A549 (cell line): ENCODE measurements around the gene DUSP9. TPM values are rescaled to one million over a fixed set of nuclear protein-coding genes. Genes with fewer than 3 reads are reported as not detected.
A peak's percentile ranks its signal among the peaks of the same experiment; 100 is the strongest.

Source experiments
- ATAC-seq, 2 experiments: fragments of 200-7000 bp in 1 of 2; fragments of >200 bp in 1 of 2; cut with Nextera tagmentation in 1 of 2; cut with Tn5 transposase in 1 of 2; 3 replicates each; pipeline versions ENCODE4 v1.8.0 to v1.9.1; 2018 to 2020; ENCODE audit warnings: mild to moderate bottlenecking in 1 of 2, moderate library complexity in 1 of 2
- CTCF ChIA-PET: fragments of 300-600 bp; sonication (Branson Sonifier 250); formaldehyde crosslinking; extraction: SDS; loops from one replicate; lab custom pipeline; 2021; ENCODE audit warnings: antibody characterized with exemption, inconsistent platforms; lab: Yijun Ruan, JAX
- POLR2A ChIA-PET: fragments of 350-600 bp; formaldehyde crosslinking; extraction: SDS; loops from one replicate; lab custom pipeline; 2021; ENCODE audit warnings: antibody characterized with exemption, inconsistent platforms; lab: Yijun Ruan, JAX
- DNase-seq, 2 experiments: peaks; one replicate each; pipeline versions ENCODE4 v3.0.0 to v3.0.0-alpha.2; 2011 to 2016; ENCODE audit warnings: low read depth in 1 of 2, low spot score in 1 of 2
- FAIRE-seq: peaks from 2 replicates; lab custom pipeline; 2011; peaks lifted over from hg19 to GRCh38; lab: Jason Lieb, UNC
- H3K27ac ChIP-seq, 2 experiments: fragments of >200 bp; sonication (Bioruptor Twin); formaldehyde crosslinking; 3 replicates each; pipeline ENCODE4 v1.5.1; 2016 to 2017
- H3K4me1 ChIP-seq: fragments of >200 bp; sonication (Bioruptor Twin); formaldehyde crosslinking; 3 replicates; pipeline ENCODE4 v1.6.1; 2016
- H3K4me2 ChIP-seq: fragments of >200 bp; sonication (Bioruptor Twin); formaldehyde crosslinking; 3 replicates; pipeline ENCODE4 v1.6.1; 2016
- H3K4me3 ChIP-seq: fragments of >200 bp; sonication (Bioruptor Twin); formaldehyde crosslinking; 3 replicates; pipeline ENCODE4 v1.5.1; 2016
- H3K9me3 ChIP-seq: fragments of >200 bp; sonication (Bioruptor Twin); formaldehyde crosslinking; 3 replicates; pipeline ENCODE4 v1.6.1; 2016
- CBX2 ChIP-seq: fragments of 200-600 bp; sonication (generic); IDR thresholded peaks from 2 replicates; pipeline ENCODE4 v1.6.1; 2016; ENCODE audit warnings: low read depth, mild to moderate bottlenecking, borderline replicate concordance
- CHD2 ChIP-seq: fragments of 150-350 bp; IDR thresholded peaks from 2 replicates; pipeline ENCODE4 v1.6.1; 2014; ENCODE audit warnings: low read length; ENCODE audit not compliant: partially characterized antibody
- GATA3 ChIP-seq: IDR thresholded peaks from 2 replicates; pipeline ENCODE4 v1.6.1; 2012; ENCODE audit warnings: borderline replicate concordance
- HDAC2 ChIP-seq: fragments of 200-600 bp; sonication (generic); IDR thresholded peaks from 2 replicates; pipeline ENCODE4 v1.6.1; 2016
- HEYL ChIP-seq: fragments of 250-450 bp; sonication (Bioruptor Pico); IDR thresholded peaks from 2 replicates; pipeline ENCODE4 v1.8.0; 2021; ENCODE audit warnings: mild to moderate bottlenecking, moderate library complexity
- HMGXB4 ChIP-seq: fragments of 250-450 bp; sonication (Bioruptor Pico); IDR thresholded peaks from 2 replicates; pipeline ENCODE4 v1.5.0; 2021; ENCODE audit warnings: mild to moderate bottlenecking, moderate library complexity, borderline replicate concordance
- HOXB13 ChIP-seq: fragments of 250-450 bp; sonication (Bioruptor Pico); IDR thresholded peaks from 2 replicates; pipeline ENCODE4 v1.5.0; 2020; ENCODE audit warnings: low read depth, mild to moderate bottlenecking, moderate library complexity
- KDM1A ChIP-seq: fragments of 200-600 bp; sonication (generic); IDR thresholded peaks from 2 replicates; pipeline ENCODE4 v1.6.1; 2016; ENCODE audit warnings: low read depth, mild to moderate bottlenecking
- MAFK ChIP-seq: fragments of 450-650 bp; IDR thresholded peaks from 2 replicates; pipeline ENCODE4 v1.6.1; 2014; ENCODE audit not compliant: partially characterized antibody
- MAX ChIP-seq: IDR thresholded peaks from 2 replicates; pipeline ENCODE4 v1.6.1; 2012
- MYC ChIP-seq: IDR thresholded peaks from 2 replicates; pipeline ENCODE4 v1.6.1; 2012; ENCODE audit warnings: mild to moderate bottlenecking, inconsistent platforms, low read length, improper control_type of control experiment, borderline replicate concordance
- PHF8 ChIP-seq: fragments of 200-600 bp; sonication (generic); IDR thresholded peaks from 2 replicates; pipeline ENCODE4 v1.6.1; 2016; ENCODE audit warnings: low read depth, mild to moderate bottlenecking, antibody characterized with exemption, moderate library complexity, borderline replicate concordance
- RCOR1 ChIP-seq: fragments of 150-350 bp; IDR thresholded peaks from 2 replicates; pipeline ENCODE4 v1.6.1; 2014; ENCODE audit warnings: antibody characterized with exemption, low read length, low read depth
- REST ChIP-seq: fragments of 200-600 bp; sonication (generic); IDR thresholded peaks from 2 replicates; pipeline ENCODE4 v1.6.1; 2016; ENCODE audit warnings: antibody characterized with exemption, mild to moderate bottlenecking, moderate library complexity
- RNF2 ChIP-seq: fragments of 200-600 bp; sonication (generic); IDR thresholded peaks from 2 replicates; pipeline ENCODE4 v1.6.1; 2016; ENCODE audit warnings: low read depth, mild to moderate bottlenecking, antibody characterized with exemption, moderate library complexity, borderline replicate concordance
- SMC3 ChIP-seq: fragments of >200 bp; sonication (Bioruptor Twin); formaldehyde crosslinking; IDR thresholded peaks from 3 replicates; pipeline ENCODE4 v1.6.1; 2018; ENCODE audit warnings: inconsistent platforms
- SREBF2 ChIP-seq: fragments of 450-650 bp; IDR thresholded peaks from 2 replicates; pipeline ENCODE4 v1.6.1; 2014; ENCODE audit warnings: mild to moderate bottlenecking, moderate library complexity
- USF2 ChIP-seq: fragments of 450-650 bp; IDR thresholded peaks from 2 replicates; pipeline ENCODE4 v1.6.1; 2014; ENCODE audit warnings: antibody characterized with exemption
- ZC3H11A ChIP-seq: fragments of 450-650 bp; IDR thresholded peaks from 2 replicates; pipeline ENCODE4 v1.6.1; 2014; ENCODE audit warnings: antibody characterized with exemption, mild to moderate bottlenecking
- ZSCAN20 ChIP-seq: fragments of 250-450 bp; sonication (Bioruptor Pico); IDR thresholded peaks from 2 replicates; pipeline ENCODE4 v1.8.0; 2022; ENCODE audit warnings: mild to moderate bottlenecking, moderate library complexity
- WGBS: methylation state at CpG from one replicate; pipeline ENCODE4 v1.1.6; 2017; ENCODE audit errors: missing lambda C conversion rate; 5-methylcytosine and 5-hydroxymethylcytosine counted together
- polyA plus RNA-seq, 4 experiments: library from polyadenylated mRNA; depleted of rRNA in 3 of 4; stranded (reverse); fragments of >200 nt; fragmentation: RNase III in 1 of 4; extraction: RNeasy Plus Mini Kit Qiagen cat#74134 plus additional on column Dnase treatment in 1 of 4; gene quantifications; 2 replicates in 3 of 4; 3 replicates in 1 of 4; pipeline ENCODE4 v1.2.3, GENCODE V29; 2011 to 2017

DUSP9 gene
- polyA plus RNA-seq, 2 of the 4 experiments (the other 2 are of a cell fraction): 0.75 to 1.6 TPM

- TF ChIP-seq HMGXB4 (CRISPR knock-in tag): no peak
- TF ChIP-seq CHD2: no peak
- TF ChIP-seq RNF2: no peak
- no peak for TF ChIP-seq SREBF2
- TF ChIP-seq SMC3: no peak
- no peak for TF ChIP-seq HDAC2
Measured at GRCh38 chrX:153671589-153672530, 24.9 kb downstream of the DUSP9 start (continued).

GRCh38 chrX:153672531-153673427, 25.8 kb downstream of the DUSP9 start:
- ATAC-seq: no peak
- ChIA-PET CTCF (interaction anchor here (1.1 to 1.4 kb wide), 2 partner anchors 29 to 64 kb away, joined by 3 to 5 read pairs; no protein-coding TSS in a partner anchor), POLR2A (no interaction called here)
- Histone ChIP-seq H3K4me1 (no peaks in the 10 kb centered on the region), H3K4me2 (peak overlapping the region; percentile 37; the same call in 2 of the 3 replicates), H3K27ac (no peak overlapping the region), H3K9me3 (no peaks in the 10 kb centered on the region), H3K4me3 (no peak overlapping the region)
- 79% methylated on average over 32 of the region's 53 CpGs for WGBS
- FAIRE-seq: no peak
- no peak for DNase-seq
- TF ChIP-seq MYC: no peak
- no peak for TF ChIP-seq ZC3H11A
- TF ChIP-seq MAX: no peak
- TF ChIP-seq KDM1A: no peak
- no peak for TF ChIP-seq CBX2
- no peak for TF ChIP-seq ZSCAN20
- no peak for TF ChIP-seq GATA3
- no peak for TF ChIP-seq HEYL (CRISPR knock-in tag)
- TF ChIP-seq REST: no peak
- TF ChIP-seq PHF8: no peak
- no peak for TF ChIP-seq MAFK
- TF ChIP-seq HOXB13 (CRISPR knock-in tag): no peak
- TF ChIP-seq RCOR1: no peak
- no peak for TF ChIP-seq USF2
